ENCODE results near the gene PFN3. TPM values are rescaled to one million over a fixed set of nuclear protein-coding genes. Genes with fewer than 3 reads are reported as not detected.
A peak's percentile ranks its signal among the peaks of the same experiment; 100 is the strongest.

The PFN3 gene
- total and polyA plus RNA-seq, 8 donors, result not detected

DNA sequence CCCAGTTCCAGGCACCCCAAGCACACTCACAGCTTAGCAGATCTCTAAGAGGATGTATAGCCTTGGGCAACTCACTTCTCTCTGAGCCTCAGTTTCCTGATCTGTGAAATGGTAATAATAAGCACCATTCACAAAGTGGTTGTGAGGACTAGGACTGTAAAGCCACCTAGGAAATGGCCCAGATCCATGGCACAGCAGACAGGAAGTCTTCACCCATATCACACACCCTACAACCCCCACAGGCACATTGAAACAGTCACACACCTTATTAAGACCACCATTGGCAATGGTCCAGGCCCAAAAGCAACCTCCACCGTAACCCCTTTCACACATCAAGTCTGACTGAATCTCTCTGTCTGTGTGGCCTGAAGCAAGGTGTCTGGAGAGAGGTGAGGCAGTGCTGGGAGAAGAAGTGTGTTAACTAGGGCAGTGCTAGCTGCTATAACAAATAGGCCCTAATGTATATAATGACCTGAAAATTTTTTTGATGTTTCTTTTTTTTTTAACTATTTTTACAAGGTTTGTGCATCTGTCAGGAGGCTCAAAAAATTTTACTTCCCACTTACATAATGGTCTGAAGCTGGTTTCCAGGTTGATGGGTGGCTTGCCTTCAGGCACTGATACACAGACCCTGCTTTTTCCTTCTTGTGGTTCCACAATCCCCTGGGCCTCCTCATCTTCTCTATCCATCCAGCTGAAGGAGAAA is 45.1 kb downstream of the PFN3 start:
- no peaks in the 10 kb centered on the region for H3K36me3 ChIP-seq
- FAIRE-seq (no peak), ATAC-seq (no peak), DNase-seq (peak in 2 of 6 donors; percentile 3 to 9)
- H3K27ac ChIP-seq, result no peak overlapping the region
- TF ChIP-seq, protein P1, sequence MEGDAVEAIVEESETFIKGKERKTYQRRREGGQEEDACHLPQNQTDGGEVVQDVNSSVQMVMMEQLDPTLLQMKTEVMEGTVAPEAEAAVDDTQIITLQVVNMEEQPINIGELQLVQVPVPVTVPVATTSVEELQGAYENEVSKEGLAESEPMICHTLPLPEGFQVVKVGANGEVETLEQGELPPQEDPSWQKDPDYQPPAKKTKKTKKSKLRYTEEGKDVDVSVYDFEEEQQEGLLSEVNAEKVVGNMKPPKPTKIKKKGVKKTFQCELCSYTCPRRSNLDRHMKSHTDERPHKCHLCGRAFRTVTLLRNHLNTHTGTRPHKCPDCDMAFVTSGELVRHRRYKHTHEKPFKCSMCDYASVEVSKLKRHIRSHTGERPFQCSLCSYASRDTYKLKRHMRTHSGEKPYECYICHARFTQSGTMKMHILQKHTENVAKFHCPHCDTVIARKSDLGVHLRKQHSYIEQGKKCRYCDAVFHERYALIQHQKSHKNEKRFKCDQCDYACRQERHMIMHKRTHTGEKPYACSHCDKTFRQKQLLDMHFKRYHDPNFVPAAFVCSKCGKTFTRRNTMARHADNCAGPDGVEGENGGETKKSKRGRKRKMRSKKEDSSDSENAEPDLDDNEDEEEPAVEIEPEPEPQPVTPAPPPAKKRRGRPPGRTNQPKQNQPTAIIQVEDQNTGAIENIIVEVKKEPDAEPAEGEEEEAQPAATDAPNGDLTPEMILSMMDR (IDR thresholded peaks at IDR 0.05), result no peak
- no peaks in the 10 kb centered on the region for H3K27me3 ChIP-seq
- no peak overlapping the region for H3K4me3 ChIP-seq
- no peaks in the 10 kb centered on the region for H3K9me3 ChIP-seq
- peaks cover 0 to 4% (median 0%) of the 10 kb centered on the region in 3 donors for H3K4me1 ChIP-seq
- intact Hi-C loops (cut with DNase I), result no loop called here
- 90 to 93% methylated on average over 1 of the region's 1 CpG for WGBS, 2 donors

DNA sequence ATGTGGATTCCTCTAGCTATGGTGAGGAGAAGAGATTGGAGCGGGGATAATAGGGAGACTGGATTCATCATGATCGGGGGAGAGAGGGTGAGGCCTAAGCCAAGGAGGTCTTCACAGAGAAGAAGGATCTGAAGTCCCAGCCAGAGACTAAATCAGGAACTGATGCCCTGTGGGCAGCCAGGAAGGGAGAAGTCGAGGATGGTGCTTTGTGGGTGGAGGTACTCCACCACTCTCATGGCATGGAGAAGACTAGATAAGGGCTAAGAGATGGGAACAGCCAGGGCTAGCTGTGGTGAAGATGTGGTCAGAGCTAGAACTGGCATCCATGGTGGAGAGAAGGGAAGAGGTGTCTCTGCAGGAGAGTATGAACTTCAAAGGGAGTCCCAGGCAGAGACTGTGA is 45.8 kb downstream of the PFN3 start:
- Histone ChIP-seq H3K36me3 (no peaks in the 10 kb centered on the region), H3K9me3 (no peaks in the 10 kb centered on the region), H3K27ac (no peak overlapping the region), H3K4me1 (peaks cover 0 to 10% (median 0%) of the 10 kb centered on the region in 3 donors), H3K27me3 (no peaks in the 10 kb centered on the region), H3K4me3 (no peak overlapping the region)
- peak in 1 of 6 donors; percentile 3 for DNase-seq
- WGBS, 2 donors, result 71 to 85% methylated on average over 3 of the region's 3 CpGs
- TF ChIP-seq, protein P1 (IDR thresholded peaks at IDR 0.05), result no peak
- ATAC-seq, result no peak
- no peak for FAIRE-seq
- intact Hi-C loops (cut with DNase I), result no loop called here

DNA sequence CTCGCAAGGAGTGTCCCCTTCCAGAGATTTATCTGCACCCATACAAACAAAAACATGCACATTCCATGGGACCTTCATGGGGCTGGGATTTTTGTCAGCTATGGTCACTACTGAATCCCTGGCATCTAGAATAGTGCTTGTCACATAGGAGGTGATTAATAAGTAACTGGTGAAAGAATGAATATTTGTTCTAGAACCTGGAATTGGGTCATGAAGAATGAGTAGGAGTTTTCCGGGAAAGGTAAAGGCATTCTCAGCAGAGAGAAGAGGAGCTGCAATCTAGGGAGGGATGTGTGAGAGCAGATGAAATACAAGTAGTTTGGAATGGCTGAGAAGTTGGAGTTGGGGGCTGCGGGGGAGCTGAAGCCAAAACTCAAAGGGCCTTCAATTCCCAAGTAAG is 46.2 kb downstream of the PFN3 start:
- FAIRE-seq, result no peak
- no peak for ATAC-seq

DNA sequence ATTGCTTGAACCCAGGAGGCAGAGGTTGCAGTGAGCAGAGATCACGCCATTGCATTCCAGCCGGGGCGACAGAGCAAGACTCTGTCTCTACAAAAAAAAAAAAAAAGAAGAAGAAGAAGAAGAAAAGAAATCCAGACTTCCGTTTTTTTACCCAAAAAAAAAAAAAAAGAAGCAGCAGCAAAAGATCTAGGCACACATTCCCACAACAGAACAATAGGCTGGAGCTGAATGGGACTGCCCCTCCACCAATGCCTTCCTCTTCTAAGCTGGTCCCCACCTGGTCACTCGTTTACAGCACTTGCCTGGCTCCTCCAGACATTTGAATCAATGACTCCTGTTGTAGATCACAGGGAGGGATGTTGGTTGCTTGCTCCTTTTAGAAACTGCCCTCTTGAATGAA is 47.4 kb downstream of the PFN3 start:
- DNase-seq (peak in 1 of 6 donors; percentile 2), FAIRE-seq (no peak), ATAC-seq (no peak)
- intact Hi-C loops (cut with DNase I), result no loop called here
- TF ChIP-seq, protein P1 (IDR thresholded peaks at IDR 0.05), result no peak
- no peaks in the 10 kb centered on the region for H3K27me3 ChIP-seq
- no peak overlapping the region for H3K27ac ChIP-seq
- H3K4me3 ChIP-seq, result no peak overlapping the region
- 77 to 81% methylated on average over 5 of the region's 5 CpGs for WGBS, 2 donors
- H3K9me3 ChIP-seq, result no peaks in the 10 kb centered on the region
- H3K4me1 ChIP-seq, result peaks cover 4 to 23% (median 6%) of the 10 kb centered on the region in 3 donors
- H3K36me3 ChIP-seq, result no peaks in the 10 kb centered on the region

More for the DNA sequence above, 46.2 kb downstream of the PFN3 start:
- Histone ChIP-seq H3K4me1 (peaks cover 0 to 13% (median 0%) of the 10 kb centered on the region in 3 donors), H3K27me3 (no peaks in the 10 kb centered on the region), H3K36me3 (no peaks in the 10 kb centered on the region), H3K4me3 (no peak overlapping the region), H3K9me3 (no peaks in the 10 kb centered on the region), H3K27ac (no peak overlapping the region)
- peak in 1 of 6 donors; percentile 1 for DNase-seq
- WGBS, 2 donors, result 85 to 88% methylated on average over 3 of the region's 3 CpGs
- intact Hi-C loops (cut with DNase I), result no loop called here
- TF ChIP-seq, protein P1 (IDR thresholded peaks at IDR 0.05), result no peak

All from pancreas (tissue), 10 donors.